Gastroesophageal sphincter (tissue), 3 donors: ENCODE results near the gene MAP3K3.

Experiments
- CTCF ChIP-seq, 4 experiments: fragments of 200-600 bp in 2 of 4; fragments of 450-650 bp in 2 of 4; sonication (generic) in 1 of 4; IDR thresholded peaks; one replicate each; pipeline ENCODE4 v1.5.1; 2017 to 2019; ENCODE audit warnings: antibody characterized with exemption in 4 of 4, mild to moderate bottlenecking in 2 of 4, moderate library complexity in 2 of 4
- POLR2AphosphoS5 ChIP-seq: sonication (generic); formaldehyde crosslinking; IDR thresholded peaks from one replicate; pipeline ENCODE4 v1.6.1; 2017; ENCODE audit warnings: antibody characterized with exemption

- no peak for TF ChIP-seq CTCF (IDR thresholded peaks at IDR 0.05)
- TF ChIP-seq POLR2AphosphoS5, result no peak
Measured at GRCh38 chr17:63689479-63689878, 67.3 kb downstream of the MAP3K3 start.
